Measurements from ENCODE around the gene CLDN18. TPM values are rescaled to one million over a fixed set of nuclear protein-coding genes. Genes with fewer than 3 reads are reported as not detected.

The CLDN18 gene
- not detected in 2 replicates for total RNA-seq

DNA sequence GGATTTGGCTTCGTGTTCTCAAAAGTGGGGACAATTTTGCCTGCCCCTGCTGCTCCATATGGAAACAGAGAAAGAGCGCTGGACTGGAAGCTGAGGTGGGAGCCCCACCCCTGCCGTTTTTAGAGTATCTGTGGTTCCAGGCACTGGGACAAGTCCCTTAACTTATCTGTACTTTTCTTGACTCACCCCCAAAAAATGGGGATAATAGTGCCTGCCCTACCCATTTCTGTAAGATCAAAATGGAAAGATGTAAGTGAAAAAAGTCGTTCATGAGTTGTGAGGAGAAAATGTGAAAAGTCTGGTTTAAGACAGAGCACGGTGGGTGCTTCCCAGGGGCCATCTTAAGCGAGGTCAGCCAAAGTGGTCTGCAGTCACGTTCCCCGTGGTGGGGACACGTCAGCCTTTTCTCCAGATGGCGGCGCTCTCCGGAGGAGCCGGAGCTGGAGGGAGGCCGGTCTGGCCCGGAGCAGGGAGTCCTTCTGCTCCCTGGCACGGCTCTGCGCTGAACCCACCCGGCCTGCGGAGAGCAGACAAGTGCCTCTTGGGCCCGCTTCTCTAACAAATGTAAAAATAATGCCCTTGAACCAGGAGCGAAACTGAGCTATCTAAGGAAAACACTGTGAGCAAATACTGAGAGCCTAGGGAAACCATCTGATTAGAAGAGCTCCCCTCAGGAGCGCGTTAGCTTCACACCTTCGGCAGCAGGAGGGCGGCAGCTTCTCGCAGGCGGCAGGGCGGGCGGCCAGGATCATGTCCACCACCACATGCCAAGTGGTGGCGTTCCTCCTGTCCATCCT is at the start of gene CLDN18:
CLDN18 (plus strand) TSS at position 690 of the 797 bp plus-strand sequence; CDS start at position 751, 61 bp downstream.
- DNase-seq (ENCODE audit: low read depth) = no peak

DNA sequence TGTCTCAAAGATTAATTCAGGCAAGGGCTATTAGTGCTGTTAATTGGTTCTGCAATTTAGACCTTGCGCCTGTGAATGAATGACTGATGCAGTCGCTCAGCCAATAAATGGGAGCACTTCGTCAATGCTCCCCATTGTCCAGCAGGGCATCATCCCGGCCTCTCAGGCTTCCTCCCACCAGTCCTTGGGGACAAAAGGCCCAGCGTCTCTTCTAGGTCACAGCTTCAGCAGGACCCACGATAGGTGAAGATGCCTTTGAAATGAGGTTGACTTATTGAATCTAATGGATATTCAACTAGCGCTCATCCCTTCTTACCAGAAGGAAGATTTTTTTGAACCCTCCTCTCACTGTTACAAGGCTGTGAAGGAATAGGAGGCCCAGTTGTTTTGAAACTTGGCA is 47.7 kb upstream of the CLDN18 start:
- DNase-seq (ENCODE audit: low read depth) = no peak

DNA sequence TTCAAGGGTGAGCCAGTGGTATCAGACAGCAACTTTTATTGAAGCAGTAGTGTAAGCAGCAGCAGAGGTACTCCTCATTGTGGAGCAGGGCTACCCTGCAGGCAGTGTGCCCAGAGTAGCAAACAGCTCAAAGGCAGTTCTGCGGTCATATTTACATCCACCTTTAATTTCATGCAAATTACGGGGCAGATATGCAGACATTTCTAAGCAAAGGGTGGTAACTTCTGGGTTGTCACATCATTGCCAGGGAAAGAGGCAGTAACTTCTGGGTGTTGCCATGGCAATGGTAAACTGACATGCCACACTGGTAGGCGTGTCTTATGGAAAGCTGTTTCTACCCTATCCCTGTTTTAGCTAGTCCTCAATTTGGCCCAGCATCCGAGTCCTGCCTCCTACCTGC is 46.5 kb upstream of the CLDN18 start:
- no peak for DNase-seq (ENCODE audit: low read depth)

- peak; percentile 56 for DNase-seq (ENCODE audit: low read depth)
Observed at GRCh38 chr3:137970914-137971831, 38.8 kb upstream of the CLDN18 start.

- DNase-seq (ENCODE audit: low read depth) = no peak
Observed at GRCh38 chr3:137972396-137972795, 37.6 kb upstream of the CLDN18 start.

GRCh38 chr3:137978328-137978727 is 31.6 kb upstream of the CLDN18 start:
- DNase-seq (ENCODE audit: low read depth) = no peak

- no peak for DNase-seq (ENCODE audit: low read depth)
Observed at GRCh38 chr3:137987723-137988122, 22.2 kb upstream of the CLDN18 start.

GRCh38 chr3:137988152-137988551 is 21.8 kb upstream of the CLDN18 start:
- no peak for DNase-seq (ENCODE audit: low read depth)

GRCh38 chr3:137988982-137989381 is 21.0 kb upstream of the CLDN18 start:
- no peak for DNase-seq (ENCODE audit: low read depth)

- no peak for DNase-seq (ENCODE audit: low read depth)
Observed at GRCh38 chr3:137990427-137990826, 19.5 kb upstream of the CLDN18 start.

GRCh38 chr3:137992592-137992991 is 17.4 kb upstream of the CLDN18 start:
- no peak for DNase-seq (ENCODE audit: low read depth)

DNA sequence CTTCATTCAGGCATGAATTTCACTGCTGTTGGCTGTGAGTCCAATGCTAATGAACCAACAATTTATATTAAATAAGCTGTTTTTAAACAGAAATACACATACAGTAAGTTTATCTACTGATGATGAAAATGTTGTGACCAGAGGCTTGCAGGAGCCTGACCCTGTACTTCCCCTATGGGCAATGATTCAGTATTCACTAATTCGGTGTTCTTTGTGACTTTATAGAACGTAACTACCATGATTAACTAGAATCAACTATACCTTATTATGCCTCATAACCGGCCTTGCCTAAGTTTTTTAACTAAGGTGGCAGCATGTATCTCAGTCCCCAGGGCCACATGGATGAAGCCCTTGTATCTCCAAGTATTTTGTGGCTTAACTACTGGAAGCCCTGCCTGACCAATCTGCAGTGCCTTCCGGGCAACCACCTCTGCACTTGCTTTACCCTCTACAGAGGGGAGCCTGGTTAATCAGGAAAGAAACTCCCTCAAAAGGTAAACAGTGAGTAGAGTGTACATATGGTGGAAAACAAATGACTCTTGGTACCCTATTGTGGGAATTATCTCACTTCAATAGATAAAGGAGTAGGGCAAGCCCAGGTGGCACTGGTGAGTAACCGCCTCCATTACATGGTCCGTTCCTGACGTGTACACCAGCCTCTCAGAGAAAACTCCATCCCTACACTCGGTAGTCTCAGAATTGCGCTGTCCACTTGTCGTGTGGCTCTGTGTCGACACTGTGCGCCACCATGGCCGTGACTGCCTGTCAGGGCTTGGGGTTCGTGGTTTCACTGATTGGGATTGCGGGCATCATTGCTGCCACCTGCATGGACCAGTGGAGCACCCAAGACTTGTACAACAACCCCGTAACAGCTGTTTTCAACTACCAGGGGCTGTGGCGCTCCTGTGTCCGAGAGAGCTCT is 11.6 kb upstream of the CLDN18 start:
- no peak for DNase-seq (ENCODE audit: low read depth)

DNA sequence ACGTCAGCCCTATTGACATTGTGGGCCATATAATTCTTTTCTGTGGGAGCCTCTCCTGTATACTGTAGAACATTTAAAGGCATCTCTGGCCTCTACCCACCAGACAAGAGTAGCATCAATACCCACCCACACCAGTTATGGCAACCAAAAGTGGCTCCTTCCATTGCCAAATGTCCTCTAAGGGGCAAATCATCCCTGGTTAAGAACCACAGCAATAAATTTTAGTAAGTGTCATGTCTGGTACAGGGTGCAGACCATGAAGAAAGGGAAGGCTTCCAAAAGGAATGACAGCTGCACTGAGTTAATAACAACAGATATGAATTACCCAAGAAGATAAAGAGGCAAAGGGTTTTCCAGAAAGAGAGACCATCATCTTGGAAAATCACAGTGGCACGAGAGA is 6.9 kb upstream of the CLDN18 start:
- no peak for DNase-seq (ENCODE audit: low read depth)

- DNase-seq (ENCODE audit: low read depth) = no peak
Observed at GRCh38 chr3:138005627-138006026, 4.3 kb upstream of the CLDN18 start.

- no peak for DNase-seq (ENCODE audit: low read depth)
Observed at GRCh38 chr3:138007898-138008297, 2.1 kb upstream of the CLDN18 start.

GRCh38 chr3:138010273-138010590 is 267 bp downstream of the CLDN18 start:
- no peak for DNase-seq (ENCODE audit: low read depth)

GRCh38 chr3:138011722-138012121 is 1.8 kb downstream of the CLDN18 start:
- no peak for DNase-seq (ENCODE audit: low read depth)

GRCh38 chr3:138012526-138012925 is 2.6 kb downstream of the CLDN18 start:
- DNase-seq (ENCODE audit: low read depth) = no peak

DNA sequence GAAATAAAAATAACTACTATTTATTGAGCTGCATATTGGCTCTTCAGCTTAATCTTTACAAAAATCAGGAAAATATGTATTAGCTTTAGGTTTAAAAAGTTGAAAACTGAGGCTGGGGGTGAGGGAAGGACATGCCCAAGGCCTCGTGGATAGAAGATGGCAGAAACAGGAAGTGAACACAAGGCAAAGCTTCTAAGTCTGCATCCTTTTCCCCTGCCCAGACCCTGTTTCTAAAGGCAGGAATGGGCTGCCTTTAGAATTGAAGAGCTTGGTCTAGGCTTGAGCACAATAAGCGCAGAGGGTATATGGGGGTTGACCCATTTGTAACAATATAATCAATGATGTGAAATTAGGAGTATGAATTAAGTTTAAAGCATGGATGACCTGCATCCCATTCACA is 6.1 kb downstream of the CLDN18 start:
- DNase-seq (ENCODE audit: low read depth) = no peak

GRCh38 chr3:138019281-138020069 is 9.5 kb downstream of the CLDN18 start:
- no peak for DNase-seq (ENCODE audit: low read depth)

DNA sequence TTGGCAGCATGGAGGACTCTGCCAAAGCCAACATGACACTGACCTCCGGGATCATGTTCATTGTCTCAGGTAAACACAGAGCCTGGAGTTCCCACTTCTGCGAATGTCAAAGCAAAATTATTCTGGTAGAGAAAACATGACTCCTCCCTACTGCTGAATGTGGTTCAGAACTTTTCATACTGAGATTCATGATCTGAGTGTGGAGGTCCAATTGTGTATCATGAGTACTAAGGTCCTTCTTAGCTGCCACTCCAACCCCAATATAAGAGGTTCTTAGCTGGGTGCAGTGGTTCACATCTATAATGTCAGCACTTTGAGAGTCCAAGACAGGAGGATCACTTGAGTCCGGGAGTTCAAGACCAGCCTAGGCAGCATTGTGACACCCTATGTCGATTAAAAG is 13.8 kb downstream of the CLDN18 start:
- DNase-seq (ENCODE audit: low read depth) = no peak

All from renal cortical epithelial cell (primary cell).